HUDEP-2 (cell line): Measurements from ENCODE around the gene DNMT3L.
"Not testable (repeated sequence)": the region's sequence is repeated elsewhere in the genome, so short reads cannot be mapped to it uniquely, and the experiment has no call there.

ENCODE experiments used
- DNase-seq, 76 experiments: peaks; one replicate each; lab custom pipeline; 2025; ENCODE audit not compliant: unreplicated experiment in 76 of 76; lab: John Stamatoyannopoulos, UW

The DNMT3L gene

GRCh38 chr21:44202590-44203299 lies 59.0 kb downstream of the DNMT3L start:
- DNase-seq: not testable (repeated sequence)

- not testable (repeated sequence) for DNase-seq
Measured at GRCh38 chr21:44199997-44200396, 61.7 kb downstream of the DNMT3L start.

DNA sequence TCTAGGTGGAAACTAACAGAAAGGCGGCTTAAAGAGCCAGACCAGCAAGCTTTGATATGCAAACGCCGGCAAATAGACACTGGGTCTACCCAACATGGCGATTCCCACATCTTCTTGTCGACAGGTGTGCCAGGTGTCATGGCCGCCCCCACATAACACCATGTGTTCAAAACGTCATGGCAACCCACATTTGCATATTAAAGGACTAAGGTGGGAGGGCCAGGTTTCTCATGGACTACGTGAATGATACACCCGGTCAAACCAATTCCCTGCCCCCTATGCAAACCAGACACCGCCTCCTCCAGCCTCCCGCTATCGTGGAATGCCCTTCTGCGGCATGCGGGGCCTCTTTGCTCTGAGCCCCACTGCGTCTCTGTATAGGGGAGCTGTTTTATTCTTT lies 62.2 kb downstream of the DNMT3L start:
- DNase-seq: no peak

DNA sequence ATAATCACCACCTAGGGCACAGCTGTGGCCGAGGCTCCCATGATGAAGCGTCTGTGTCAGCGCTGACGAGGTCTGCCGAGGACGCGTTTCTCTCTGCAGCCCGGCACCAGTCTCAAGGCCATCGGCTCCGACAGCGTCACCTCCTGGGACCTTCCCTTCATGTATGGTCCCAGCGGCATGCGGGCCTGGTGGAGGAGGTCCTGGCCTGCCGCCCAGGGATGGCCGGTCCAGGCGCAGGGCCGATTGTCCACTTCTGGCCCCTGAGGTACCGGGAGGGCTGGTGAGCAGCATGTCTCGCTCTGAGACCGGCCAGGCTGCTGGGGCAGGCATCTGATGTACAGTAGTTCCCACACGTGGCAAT lies 64.6 kb downstream of the DNMT3L start:
- DNase-seq: not testable (repeated sequence)
